Breast epithelium (tissue), 4 donors: Measurements from ENCODE around the gene PLD1. TPM values are rescaled to one million over a fixed set of nuclear protein-coding genes. Genes with fewer than 3 reads are reported as not detected.

Source experiments
- DNase-seq, 2 donors: peaks; one replicate each; pipeline ENCODE4 v3.0.0-alpha.2; 2019; ENCODE audit warnings: low spot score in 2 of 2
- H3K27ac ChIP-seq, 2 donors: fragments of 200-600 bp; sonication (generic) in 1 of 2; one replicate each; pipeline ENCODE4 v1.5.1; 2016 to 2019; ENCODE audit warnings: mild to moderate bottlenecking in 1 of 2
- H3K27me3 ChIP-seq, 2 donors: fragments of 200-600 bp; sonication (generic) in 1 of 2; one replicate each; pipeline versions ENCODE4 v1.5.1 to v1.6.0; 2017 to 2019; ENCODE audit warnings: control low read depth in 1 of 2, mild to moderate bottlenecking in 1 of 2
- H3K36me3 ChIP-seq: fragments of 200-600 bp; one replicate; pipeline ENCODE4 v1.5.1; 2019
- H3K4me1 ChIP-seq, 2 donors: fragments of 200-600 bp; sonication (generic); one replicate each; pipeline ENCODE4 v1.5.1; 2016 to 2019; ENCODE audit warnings: control low read depth in 1 of 2
- H3K4me3 ChIP-seq, 3 donors: fragments of 200-600 bp; sonication (generic); 1 replicate in 2 of 3; 2 replicates in 1 of 3; pipeline ENCODE4 v1.5.1; 2016 to 2019; ENCODE audit warnings: mild to moderate bottlenecking in 3 of 3, moderate library complexity in 2 of 3
- H3K9me3 ChIP-seq, 2 donors: fragments of 200-600 bp; sonication (generic) in 1 of 2; one replicate each; pipeline ENCODE4 v1.5.1; 2016 to 2019; ENCODE audit warnings: control low read depth in 1 of 2
- POLR2A ChIP-seq: fragments of 450-650 bp; IDR thresholded peaks from one replicate; pipeline ENCODE4 v1.6.1; 2016; ENCODE audit warnings: antibody characterized with exemption, mild to moderate bottlenecking, moderate library complexity
- POLR2AphosphoS5 ChIP-seq, 3 donors: sonication (generic); formaldehyde crosslinking; IDR thresholded peaks; one replicate each; pipeline ENCODE4 v1.6.1; 2017; ENCODE audit warnings: antibody characterized with exemption in 3 of 3
- intact Hi-C: fragments of 100-400 bp; cut with DNase I; formaldehyde crosslinking; loops from one replicate; pipeline ENCODE4 v1.15.1; 2023; ENCODE audit warnings: low total_unique reads
- total RNA-seq, 3 donors: library from RNA; depleted of rRNA; stranded (reverse); fragments of >200 nt; gene quantifications; one replicate each; pipeline ENCODE4 v1.1.0, GENCODE V29; 2016
- TF ChIP-seq, protein P1 (sequence below), 3 donors: fragments of 450-650 bp; IDR thresholded peaks; one replicate each; pipeline ENCODE4 v1.5.1; 2016 to 2017; ENCODE audit warnings: antibody characterized with exemption in 3 of 3, mild to moderate bottlenecking in 3 of 3, moderate library complexity in 3 of 3

PLD1 gene
- total RNA-seq, 3 donors from 2014 or later, result 21.1 to 36.9 (median 24.9) TPM

DNA sequence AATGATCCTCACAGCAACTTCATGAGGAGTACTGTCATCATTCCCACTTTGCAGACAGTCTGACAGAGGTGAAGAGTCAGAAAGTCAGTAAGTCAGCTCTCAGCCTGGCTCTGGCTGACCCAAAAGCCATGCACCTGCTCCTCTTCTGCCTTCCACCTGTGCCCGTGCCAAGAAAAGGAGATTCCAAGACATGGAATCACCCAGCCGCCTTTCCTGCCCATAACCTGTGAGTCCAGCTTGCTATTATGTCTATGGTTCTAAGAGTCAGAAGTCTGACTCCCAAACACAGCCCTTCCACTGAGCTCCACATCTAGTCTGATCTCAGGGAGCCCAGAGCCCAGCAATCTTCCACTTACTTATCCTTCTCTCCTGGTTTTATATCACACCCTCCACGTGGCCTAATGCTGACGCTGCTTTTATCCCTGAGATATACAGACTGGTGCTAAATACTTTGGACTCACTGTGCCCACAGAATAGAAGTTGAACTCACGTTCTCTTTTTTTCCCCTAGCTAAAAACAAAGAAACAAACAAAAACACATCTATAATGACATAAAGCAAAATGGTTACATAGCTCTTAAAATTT is 66.0 kb downstream of the PLD1 start:
- no peaks in the 10 kb centered on the region for H3K9me3 ChIP-seq
- no peak for DNase-seq
- TF ChIP-seq POLR2AphosphoS5 (IDR thresholded peaks at IDR 0.05) (no peak), POLR2A (no peak)
- TF ChIP-seq, protein P1, sequence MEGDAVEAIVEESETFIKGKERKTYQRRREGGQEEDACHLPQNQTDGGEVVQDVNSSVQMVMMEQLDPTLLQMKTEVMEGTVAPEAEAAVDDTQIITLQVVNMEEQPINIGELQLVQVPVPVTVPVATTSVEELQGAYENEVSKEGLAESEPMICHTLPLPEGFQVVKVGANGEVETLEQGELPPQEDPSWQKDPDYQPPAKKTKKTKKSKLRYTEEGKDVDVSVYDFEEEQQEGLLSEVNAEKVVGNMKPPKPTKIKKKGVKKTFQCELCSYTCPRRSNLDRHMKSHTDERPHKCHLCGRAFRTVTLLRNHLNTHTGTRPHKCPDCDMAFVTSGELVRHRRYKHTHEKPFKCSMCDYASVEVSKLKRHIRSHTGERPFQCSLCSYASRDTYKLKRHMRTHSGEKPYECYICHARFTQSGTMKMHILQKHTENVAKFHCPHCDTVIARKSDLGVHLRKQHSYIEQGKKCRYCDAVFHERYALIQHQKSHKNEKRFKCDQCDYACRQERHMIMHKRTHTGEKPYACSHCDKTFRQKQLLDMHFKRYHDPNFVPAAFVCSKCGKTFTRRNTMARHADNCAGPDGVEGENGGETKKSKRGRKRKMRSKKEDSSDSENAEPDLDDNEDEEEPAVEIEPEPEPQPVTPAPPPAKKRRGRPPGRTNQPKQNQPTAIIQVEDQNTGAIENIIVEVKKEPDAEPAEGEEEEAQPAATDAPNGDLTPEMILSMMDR (IDR thresholded peaks at IDR 0.05), result no peak
- H3K27ac ChIP-seq, result no peak overlapping the region
- H3K4me1 ChIP-seq, result no peaks in the 10 kb centered on the region
- intact Hi-C loops, result no loop called here
- H3K27me3 ChIP-seq, result no peaks in the 10 kb centered on the region
- H3K36me3 ChIP-seq, result no peaks in the 10 kb centered on the region
- no peak overlapping the region for H3K4me3 ChIP-seq

DNA sequence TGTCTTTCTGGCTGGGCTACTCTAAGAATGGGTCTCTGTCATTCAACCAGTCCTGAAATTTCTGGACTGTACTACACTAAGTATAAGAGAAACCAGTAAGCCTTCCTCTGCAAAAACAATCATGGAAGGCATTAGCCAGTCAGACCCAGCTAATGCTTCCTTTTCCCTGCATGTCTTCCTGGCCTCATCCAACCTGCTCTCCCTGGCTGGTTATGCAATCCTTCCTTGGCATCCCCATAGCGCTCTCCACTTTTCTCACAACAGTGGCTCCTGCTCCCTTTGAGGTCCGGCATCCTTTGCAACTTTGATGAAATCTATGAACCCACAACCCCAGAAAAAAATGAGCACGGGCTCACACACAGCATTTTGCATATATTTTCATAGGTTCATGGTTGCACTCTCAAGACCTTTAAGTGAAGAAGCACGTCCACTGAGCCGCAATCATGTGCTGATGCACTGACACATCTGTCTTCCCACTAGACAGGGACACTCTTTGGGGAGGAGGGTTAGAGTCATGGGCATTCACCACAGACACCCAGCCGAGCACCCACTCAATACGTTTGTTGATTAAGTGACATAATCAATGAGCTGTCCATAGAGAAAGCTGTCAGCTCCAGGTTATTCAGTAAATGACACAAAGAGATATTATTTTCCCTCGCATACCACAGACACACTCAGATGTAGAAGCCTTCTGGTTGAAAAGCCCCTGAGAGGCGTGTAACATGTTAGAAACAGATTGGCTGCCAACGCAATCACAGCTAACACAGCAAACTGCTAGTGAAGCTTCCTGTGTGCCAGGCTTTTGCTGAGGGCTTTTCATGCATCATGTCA is 66.7 kb downstream of the PLD1 start:
- intact Hi-C loops, result no loop called here
- no peak for DNase-seq
- H3K36me3 ChIP-seq, result no peaks in the 10 kb centered on the region
- H3K27ac ChIP-seq, result no peak overlapping the region
- no peak overlapping the region for H3K4me3 ChIP-seq
- TF ChIP-seq, protein P1 (IDR thresholded peaks at IDR 0.05), result no peak
- TF ChIP-seq POLR2A, result no peak
- TF ChIP-seq POLR2AphosphoS5 (IDR thresholded peaks at IDR 0.05), result no peak
- no peaks in the 10 kb centered on the region for H3K9me3 ChIP-seq
- H3K4me1 ChIP-seq, result no peaks in the 10 kb centered on the region
- H3K27me3 ChIP-seq, result no peaks in the 10 kb centered on the region

DNA sequence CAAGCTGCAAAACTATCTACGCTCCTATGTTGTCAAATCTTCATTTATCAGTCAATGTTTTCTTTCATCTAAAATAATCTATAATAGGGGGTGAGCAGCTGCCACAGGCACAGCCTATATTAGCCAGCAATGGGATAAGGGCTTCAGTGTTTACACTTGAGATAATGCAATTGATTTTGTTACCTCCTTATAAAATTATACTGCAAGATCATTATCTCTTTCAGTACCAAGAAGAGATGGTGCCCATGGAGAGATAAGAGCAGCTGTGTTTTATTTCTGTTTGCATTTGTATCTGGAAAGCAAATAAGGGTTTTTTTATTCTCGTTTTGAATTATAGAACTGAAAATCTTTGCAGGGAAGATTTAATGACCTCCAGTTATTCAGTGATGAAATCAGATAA is 68.9 kb downstream of the PLD1 start:
- Histone ChIP-seq H3K36me3 (no peaks in the 10 kb centered on the region), H3K27ac (no peak overlapping the region), H3K4me1 (no peaks in the 10 kb centered on the region), H3K9me3 (no peaks in the 10 kb centered on the region), H3K27me3 (no peaks in the 10 kb centered on the region), H3K4me3 (no peak overlapping the region)
- DNase-seq, result no peak
- intact Hi-C loops, result no loop called here
- no peak for TF ChIP-seq POLR2AphosphoS5 (IDR thresholded peaks at IDR 0.05)
- TF ChIP-seq, protein P1 (IDR thresholded peaks at IDR 0.05), result no peak
- TF ChIP-seq POLR2A, result no peak

DNA sequence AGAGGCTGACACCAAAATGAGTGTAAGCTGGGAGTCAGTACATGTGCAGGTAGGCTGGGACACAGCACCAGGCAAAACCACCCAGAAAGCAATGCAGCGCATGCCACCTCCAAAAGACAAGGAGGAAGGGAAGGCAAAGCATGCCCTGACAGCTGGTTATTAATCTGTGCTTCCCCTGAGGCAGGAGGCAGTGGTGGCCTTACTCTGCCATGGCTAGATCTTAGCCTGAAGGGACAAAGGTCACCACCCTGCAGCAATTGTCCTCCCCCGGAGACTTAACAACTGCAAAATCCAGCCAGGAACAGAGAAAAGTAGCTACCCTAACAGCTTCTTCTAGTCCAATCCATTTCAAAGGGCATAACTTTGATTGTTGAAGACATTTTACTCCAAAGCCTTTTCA is 73.7 kb downstream of the PLD1 start:
- Histone ChIP-seq H3K36me3 (no peaks in the 10 kb centered on the region), H3K4me3 (no peak overlapping the region), H3K27ac (no peak overlapping the region), H3K4me1 (no peaks in the 10 kb centered on the region), H3K27me3 (no peaks in the 10 kb centered on the region), H3K9me3 (no peaks in the 10 kb centered on the region)
- DNase-seq, result no peak
- TF ChIP-seq POLR2AphosphoS5 (IDR thresholded peaks at IDR 0.05), result no peak
- no peak for TF ChIP-seq POLR2A
- TF ChIP-seq, protein P1 (IDR thresholded peaks at IDR 0.05), result no peak
- intact Hi-C loops, result no loop called here

DNA sequence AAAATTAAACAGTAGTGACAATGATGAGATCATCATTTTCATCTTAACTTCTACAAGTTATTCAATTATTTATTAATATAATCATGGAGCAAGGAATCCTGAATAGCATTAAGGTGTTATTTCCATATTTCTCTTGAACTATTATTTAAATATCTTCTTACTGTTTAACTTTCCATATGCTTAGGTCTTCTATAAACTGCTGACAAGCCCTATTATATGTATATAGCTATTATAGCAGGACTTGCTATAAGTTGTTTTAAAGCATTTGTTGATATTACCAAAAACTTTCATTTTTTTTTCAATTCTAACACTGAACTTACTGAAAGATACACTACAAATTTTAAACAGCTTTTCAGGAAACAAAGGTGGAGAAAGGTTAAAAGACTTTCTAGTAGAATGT is 76.7 kb downstream of the PLD1 start:
- intact Hi-C loops, result no loop called here
- Histone ChIP-seq H3K9me3 (no peaks in the 10 kb centered on the region), H3K4me1 (no peaks in the 10 kb centered on the region), H3K36me3 (no peaks in the 10 kb centered on the region), H3K27me3 (no peaks in the 10 kb centered on the region), H3K4me3 (no peak overlapping the region), H3K27ac (no peak overlapping the region)
- TF ChIP-seq POLR2AphosphoS5 (IDR thresholded peaks at IDR 0.05), result no peak
- TF ChIP-seq, protein P1 (IDR thresholded peaks at IDR 0.05), result no peak
- no peak for TF ChIP-seq POLR2A
- DNase-seq, result no peak
